Stimulated activated CD4-positive, alpha-beta T cell treated with anti-CD3 and anti-CD28 coated beads, Interleukin-1b, Interleukin-23, amount 100 ng/mL, for 48 hours (primary cell): ENCODE data around the gene ETNK1.
A peak's percentile ranks its signal among the peaks of the same experiment; 100 is the strongest.
"Not testable (repeated sequence)": the region's sequence is repeated elsewhere in the genome, so short reads cannot be mapped to it uniquely, and the experiment has no call there.

ENCODE experiments used
- DNase-seq: peaks from one replicate; pipeline ENCODE4 v3.0.0-alpha.2; 2020

ETNK1 gene

GRCh38 chr12:22624870-22625761 is at the start of gene ETNK1:
TSS of gene ETNK1 (plus strand) at chr12:22625171. CDS start at chr12:22625431, 260 bp downstream.
- DNase-seq = peak; percentile 87

- no peak for DNase-seq
Measured at GRCh38 chr12:22576065-22576464, 48.9 kb upstream of the ETNK1 start.

GRCh38 chr12:22576473-22576872 is 48.5 kb upstream of the ETNK1 start:
- no peak for DNase-seq

- DNase-seq = no peak
Measured at GRCh38 chr12:22577667-22578066, 47.3 kb upstream of the ETNK1 start.

GRCh38 chr12:22578328-22578727 is 46.6 kb upstream of the ETNK1 start:
- no peak for DNase-seq

- no peak for DNase-seq
Measured at GRCh38 chr12:22588817-22589216, 36.2 kb upstream of the ETNK1 start.

- DNase-seq = no peak
Measured at GRCh38 chr12:22593864-22594263, 31.1 kb upstream of the ETNK1 start.

GRCh38 chr12:22597539-22597938 is 27.4 kb upstream of the ETNK1 start:
- DNase-seq = not testable (repeated sequence)

- DNase-seq = no peak
Measured at GRCh38 chr12:22598141-22598762, 26.7 kb upstream of the ETNK1 start.

- DNase-seq = no peak
Measured at GRCh38 chr12:22598763-22599161, 26.2 kb upstream of the ETNK1 start.

- DNase-seq = no peak
Measured at GRCh38 chr12:22600181-22600580, 24.8 kb upstream of the ETNK1 start.

- DNase-seq = no peak
Measured at GRCh38 chr12:22609501-22609900, 15.5 kb upstream of the ETNK1 start.

- DNase-seq = no peak
Measured at GRCh38 chr12:22610131-22610530, 14.8 kb upstream of the ETNK1 start.

- not testable (repeated sequence) for DNase-seq
Measured at GRCh38 chr12:22612822-22613221, 12.1 kb upstream of the ETNK1 start.

- no peak for DNase-seq
Measured at GRCh38 chr12:22615963-22616501, 8.9 kb upstream of the ETNK1 start.

- no peak for DNase-seq
Measured at GRCh38 chr12:22617630-22618029, 7.3 kb upstream of the ETNK1 start.

- no peak for DNase-seq
Measured at GRCh38 chr12:22624548-22624869, 462 bp upstream of the ETNK1 start.

GRCh38 chr12:22625762-22626294 is 857 bp downstream of the ETNK1 start:
- peak; percentile 13 for DNase-seq

GRCh38 chr12:22626406-22626805 is 1.4 kb downstream of the ETNK1 start:
- peak; percentile 27 for DNase-seq

- DNase-seq = no peak
Measured at GRCh38 chr12:22627371-22627770, 2.4 kb downstream of the ETNK1 start.

- DNase-seq = no peak
Measured at GRCh38 chr12:22628228-22628627, 3.3 kb downstream of the ETNK1 start.

GRCh38 chr12:22631863-22632463 is 7.0 kb downstream of the ETNK1 start:
- no peak for DNase-seq

- no peak for DNase-seq
Measured at GRCh38 chr12:22634883-22635282, 9.9 kb downstream of the ETNK1 start.
